Stimulated activated CD8-positive, alpha-beta memory T cell treated with anti-CD3 and anti-CD28 coated beads, Interleukin-7, amount 100 ng/mL, for 4 hours (primary cell): ENCODE measurements around the gene SELENOO.

ENCODE experiments used
- DNase-seq, 2 donors: peaks; one replicate each; pipeline ENCODE4 v3.0.0-alpha.2; 2020; ENCODE audit warnings: low read depth in 2 of 2

SELENOO gene

DNA sequence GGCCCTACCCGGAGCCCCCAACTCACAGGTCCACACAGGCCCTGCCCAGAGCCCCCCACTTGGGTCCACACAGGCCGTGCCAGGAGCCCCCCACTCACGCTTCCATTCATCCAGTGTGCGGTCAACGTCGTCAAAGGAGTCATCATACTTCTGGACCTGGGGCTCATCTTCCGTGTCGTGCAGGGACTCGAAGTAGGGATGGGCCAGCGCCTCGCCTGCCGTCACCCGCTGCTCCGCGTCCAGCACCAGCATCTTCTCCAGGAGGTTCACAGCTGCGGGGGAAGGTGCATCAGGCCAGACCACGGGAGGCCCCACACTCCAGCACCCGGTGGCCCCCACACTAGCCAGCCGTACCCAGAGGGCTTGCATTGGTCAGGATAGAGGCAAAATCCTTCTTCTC is 54.3 kb downstream of the SELENOO start:
- no peak for DNase-seq

DNA sequence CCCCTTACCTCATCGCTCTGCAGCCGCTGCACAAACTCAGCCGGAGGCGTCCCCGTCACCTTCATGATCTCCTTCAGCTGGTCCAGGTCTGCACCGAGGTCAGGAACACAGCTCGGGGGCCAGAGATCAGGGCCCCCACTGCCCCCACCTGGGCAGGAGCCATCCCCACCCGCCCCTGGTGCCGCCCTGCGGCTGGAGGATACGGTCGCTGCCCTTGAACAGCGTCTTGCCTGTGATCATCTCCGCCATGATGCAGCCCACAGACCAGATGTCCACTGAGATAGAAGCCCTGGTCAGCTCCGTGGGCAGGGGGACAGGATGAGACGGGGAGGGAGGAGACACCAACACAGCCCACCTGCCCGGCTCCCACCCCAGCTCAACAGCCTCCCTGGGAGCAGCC is 54.8 kb downstream of the SELENOO start:
- no peak for DNase-seq

DNA sequence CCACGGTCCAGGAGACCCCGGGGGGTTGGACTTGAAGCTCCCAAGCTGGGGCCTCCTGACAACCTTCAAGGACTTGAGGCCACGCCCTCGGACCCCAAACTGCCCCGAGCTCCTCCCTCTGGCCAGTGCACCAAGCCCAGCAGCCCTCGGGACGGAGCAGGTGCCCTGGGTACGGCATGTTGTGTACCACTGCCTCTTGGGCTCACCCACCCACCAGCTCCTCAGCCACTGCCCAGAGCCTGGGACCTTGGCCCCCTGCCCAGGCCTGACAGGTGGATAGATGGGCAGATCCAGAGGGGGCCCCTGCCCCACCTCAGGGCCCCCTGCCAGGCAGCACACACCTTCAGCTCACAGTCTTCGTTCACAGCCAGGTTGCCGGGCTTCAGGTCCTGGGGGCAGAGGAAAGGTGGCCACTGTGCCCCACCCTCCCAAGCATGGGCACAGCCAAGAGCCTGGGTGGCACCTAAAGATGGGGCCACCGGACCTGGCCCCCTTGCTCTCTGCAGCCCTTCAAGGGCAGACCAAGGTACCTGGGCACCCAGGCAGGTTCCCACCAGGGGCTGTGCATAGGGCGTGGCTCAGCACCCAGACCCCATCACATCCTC is 55.5 kb downstream of the SELENOO start:
- no peak for DNase-seq

DNA sequence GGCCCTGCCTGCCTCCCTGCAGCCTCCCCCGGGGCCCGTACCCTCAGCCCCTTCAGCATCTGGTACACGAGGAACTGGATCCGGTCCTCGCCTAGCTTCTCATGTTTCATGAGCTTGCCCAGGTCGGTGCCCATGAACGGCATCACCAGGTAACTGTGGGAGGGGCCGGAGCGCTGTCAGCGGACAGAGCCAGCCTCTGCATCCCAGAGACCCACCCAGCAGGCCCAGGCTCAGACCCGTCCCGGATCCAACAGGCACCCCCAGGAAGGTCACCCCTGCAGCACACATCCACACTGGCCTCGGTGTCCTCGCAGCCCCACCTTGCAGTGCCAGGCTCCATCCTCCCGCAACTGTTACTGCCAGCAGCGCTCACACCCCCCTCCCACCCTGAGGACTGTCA is 56.2 kb downstream of the SELENOO start:
- DNase-seq, result no peak

DNA sequence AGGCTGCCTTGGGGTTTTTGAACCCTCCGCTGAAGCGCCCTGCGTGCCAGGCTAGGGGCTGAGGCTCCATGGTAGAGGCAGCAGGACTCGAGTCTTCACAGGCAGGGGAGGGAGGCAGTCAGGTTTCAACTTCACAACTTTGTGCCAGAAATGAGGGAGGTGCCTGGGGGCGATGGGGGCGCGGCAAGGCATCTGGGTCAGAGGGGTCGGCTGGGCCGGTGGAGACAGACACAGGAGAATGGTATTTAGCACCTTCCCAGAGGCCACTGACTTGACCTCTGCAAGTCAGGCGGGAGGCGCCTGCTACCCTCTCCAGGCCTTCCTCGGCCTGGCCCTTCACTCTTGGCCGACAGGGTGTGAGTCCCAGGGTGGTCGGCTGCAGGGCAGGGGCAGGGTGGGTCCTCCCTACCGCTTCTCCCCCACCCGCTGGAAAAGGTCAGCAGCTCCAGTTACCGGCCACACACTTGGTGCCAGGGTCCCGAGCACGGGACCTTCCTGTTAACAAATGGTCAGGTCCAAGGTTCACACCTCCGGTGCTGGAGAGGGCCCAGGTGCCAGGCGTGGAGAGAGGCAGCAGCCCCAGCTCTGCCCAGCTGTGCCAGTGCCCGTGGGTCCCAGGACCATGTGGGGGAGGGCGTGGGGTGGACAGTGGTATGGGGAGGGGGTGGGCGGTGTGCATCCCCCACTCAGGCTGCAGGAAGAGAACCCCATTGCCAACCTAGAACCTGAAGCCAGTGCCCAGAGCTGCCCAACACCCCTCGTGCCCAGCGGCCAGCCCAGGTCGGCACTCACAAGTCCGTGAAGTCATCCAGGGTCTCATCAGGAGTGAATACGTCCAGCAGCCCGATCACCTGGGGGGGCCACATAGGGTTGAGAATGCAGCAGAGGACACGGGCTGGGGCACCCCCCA is 56.9 kb downstream of the SELENOO start:
- no peak for DNase-seq

DNA sequence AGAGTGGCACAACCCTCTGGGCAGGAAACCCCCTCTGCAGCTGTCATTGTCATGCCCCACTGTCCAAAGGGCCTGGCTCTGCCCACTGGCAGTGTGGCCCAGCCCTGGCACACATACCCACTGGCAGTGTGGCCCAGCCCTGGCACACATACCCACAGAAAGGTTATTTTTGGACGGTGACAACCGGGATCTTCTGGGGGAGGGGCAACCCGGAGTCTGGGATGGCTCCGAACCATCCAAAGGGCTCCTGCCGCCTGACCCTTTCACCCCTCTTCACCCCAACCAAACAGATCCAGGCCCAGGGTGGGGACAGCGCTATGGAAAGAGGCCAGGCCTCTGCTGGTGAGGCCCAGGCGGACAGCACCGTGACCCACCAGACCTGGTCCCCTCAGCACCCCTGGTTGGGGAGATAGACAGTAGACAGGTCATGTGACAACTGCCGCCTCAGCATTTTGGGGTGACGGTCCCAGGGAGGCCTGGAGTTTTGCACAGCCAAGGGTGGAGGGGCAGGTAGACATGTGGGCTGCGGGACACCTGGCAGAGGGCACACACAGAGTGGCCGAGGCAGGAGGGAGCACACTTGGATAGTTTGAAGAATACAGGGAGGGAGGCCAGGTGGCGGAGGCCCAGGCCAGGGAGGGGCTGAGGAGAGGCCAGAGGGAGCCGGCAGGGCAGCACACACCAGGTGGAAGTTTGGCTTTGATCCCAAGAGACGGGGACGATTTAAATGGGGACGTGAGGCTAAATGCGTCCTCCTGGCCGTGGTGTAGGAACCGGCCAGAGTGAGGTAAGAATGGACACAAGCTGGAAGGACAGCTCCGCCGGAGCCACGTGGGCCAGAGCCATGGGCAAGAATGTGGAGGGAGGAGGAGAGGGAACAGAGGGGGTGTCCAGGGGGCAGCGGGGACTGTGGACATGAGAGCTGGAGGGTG is 57.8 kb downstream of the SELENOO start:
- no peak for DNase-seq

DNA sequence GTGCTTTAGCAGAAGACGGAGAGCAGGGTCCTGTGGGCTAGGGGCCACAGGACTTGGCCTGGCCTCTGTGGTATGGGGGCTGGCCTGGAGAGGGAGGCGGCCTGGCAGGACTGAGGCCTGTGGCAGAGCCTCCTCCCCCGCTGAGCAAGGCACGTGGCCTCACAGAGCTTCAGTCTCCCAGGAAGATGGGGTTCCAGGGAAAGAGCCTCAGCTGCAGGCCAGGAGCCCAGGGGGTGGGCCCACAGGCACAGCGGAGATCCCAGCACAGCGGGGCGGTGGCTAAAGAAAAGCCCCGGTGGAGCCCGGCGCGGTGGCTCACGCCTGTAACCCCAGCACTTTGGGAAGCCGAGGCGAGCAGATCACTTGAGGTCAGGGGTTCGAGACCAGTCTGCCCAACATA is 58.5 kb downstream of the SELENOO start:
- DNase-seq, result no peak

DNA sequence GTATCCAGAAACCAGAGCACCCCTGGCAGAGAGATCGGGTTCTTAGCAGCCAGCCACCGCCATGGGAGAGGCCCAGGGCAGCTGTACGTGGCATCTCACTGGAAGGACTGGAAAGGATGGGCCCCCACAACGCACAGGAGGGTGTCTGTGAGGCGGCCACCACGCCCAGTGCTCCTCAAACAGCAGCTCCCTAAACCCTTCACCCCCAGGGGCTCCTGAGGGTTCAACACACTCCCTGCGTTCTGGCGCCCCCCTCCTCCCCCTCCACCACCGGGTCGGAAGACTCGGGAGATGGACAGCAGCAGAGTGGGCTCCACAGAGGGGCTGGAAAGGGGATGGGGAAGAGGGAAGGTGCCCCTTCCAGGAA is 59.6 kb downstream of the SELENOO start:
- no peak for DNase-seq

DNA sequence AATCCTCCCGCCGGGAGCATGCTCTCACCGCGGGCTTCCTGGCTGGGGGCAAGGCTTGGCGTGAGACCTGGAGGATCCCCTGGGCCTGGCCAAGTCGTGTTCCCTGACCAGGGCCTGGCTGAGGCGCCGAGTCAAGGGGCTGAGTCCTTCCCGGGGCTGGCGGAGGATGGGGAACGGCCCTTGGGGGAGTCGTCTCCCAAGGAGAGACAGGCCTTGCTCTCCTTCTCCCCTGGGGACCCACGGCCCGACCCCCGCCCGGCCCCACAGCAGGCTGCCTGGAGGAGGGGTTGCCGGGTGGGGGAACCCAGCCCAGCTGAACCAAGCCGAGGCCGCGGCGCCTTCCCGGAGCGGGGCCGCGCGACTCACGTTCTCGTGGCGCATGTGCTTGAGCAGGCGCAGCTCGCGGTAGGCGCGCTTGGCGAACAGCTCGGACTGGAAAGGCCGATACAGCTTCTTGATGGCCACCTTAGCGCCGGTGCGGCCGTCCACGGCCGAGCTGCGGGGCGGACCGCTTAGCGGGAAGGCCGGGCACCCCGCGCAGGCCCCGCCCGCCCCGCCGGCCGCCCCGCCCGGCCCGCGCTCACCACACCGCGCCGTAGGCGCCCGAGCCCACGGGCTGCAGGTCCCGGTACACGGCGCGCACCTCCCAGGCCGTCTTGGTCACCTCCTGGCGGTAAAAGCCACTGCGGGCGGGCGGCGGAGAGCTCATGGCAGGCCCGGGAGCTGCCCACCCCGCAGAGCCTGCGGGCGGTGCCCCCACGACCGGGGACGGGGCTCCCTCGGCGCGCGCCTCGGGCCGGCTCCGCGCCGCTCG is 60.2 kb downstream of the SELENOO start:
- no peak for DNase-seq

DNA sequence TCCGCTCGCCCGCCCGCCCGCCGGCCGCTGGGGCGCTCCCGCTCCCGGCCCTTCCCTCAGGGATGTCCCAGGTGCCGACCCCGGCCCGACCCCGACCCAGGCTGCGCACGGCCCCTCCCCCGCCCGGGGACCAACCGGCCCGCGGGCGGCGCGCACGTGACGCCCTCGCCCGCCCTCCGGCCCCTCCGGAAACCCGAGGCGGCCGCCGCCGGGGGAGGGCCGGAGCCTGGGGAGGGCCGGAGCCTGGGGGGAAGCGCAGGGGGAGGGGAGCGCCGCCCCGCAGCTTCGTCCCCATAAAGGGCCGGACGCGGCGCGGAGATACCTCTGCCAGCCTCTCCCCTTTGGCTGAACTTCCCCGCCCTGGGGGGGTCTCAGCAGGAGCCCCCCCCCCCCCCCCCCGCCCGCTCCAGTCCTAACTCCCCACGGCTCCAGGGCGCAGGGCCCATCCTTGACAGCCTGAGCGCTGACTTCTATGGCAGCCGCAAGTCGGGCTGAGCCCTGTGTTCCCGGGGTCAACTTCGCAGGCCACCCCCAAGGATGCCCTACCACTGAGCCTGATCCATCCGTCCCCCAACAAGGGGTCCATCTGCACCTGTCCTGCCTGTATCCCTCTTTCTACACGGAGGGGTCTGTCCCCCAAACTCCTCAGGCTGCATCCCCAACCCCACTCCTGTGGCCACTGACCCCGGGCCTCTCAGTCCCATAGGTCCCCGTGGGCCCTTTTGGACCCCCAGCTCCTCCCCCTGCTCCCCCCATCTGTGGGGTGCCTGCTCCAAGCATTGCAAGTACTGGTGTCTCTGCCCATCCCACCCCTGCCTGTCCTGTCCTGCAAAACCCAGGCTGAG is 61.0 kb downstream of the SELENOO start, which contains the start of gene MAPK12:
TSS of gene MAPK12 (minus strand) at position 69 of the 845 bp plus-strand sequence. CDS start 174 bp downstream, outside the sequence.
- no peak for DNase-seq

DNA sequence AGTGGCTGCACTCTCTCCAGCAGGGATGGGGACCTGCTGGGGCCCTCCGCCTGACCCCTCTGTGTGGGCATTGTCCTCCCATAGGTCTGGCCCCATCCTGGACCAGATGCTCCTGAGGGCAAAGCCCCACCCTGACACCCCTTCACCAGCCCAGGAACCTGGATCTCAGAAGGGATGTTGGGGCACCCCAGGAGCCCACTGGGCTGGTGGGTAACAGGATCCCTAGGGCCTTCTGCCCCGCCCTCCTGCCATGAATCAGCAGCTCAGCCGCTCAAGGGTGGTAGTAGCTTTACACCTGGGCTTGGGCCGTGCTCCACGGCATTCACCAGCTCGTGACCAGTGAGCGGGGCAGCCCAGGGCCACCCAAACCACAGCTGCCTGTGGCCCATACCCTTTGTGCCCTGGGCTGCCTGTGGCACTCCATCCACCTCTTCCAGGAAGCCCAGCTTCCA is 61.7 kb downstream of the SELENOO start:
- DNase-seq, result no peak

DNA sequence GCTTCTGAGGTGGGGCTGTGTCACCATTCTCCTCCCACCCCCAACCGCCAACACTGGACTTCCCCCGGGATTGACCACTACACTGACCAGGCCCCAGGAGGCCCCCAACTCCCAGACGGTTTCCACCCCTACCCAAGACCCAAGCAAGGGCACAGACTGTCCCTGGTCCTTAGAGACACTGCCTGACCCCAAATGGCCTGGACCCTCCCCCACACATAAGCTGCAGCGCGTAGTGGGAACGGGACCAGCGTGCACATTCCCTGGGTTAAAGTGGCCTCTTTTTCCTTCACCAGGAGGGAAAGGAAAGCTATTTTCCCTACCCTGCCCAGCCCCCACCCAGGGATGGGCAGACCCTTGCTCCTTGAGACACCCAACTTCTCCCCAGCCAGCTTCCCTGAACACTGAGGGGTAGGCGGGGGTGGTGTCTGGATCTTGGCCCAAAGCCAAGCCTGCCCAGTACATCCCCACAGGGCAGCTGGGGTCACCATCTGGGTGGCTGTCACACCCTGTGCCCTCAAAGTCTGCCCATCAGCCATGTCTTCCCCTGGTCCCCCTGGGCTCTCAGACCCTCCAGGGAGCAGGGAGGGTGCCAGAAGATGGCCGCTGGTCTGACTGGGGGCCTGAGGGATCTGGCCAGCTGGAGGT is 62.3 kb downstream of the SELENOO start:
- no peak for DNase-seq

DNA sequence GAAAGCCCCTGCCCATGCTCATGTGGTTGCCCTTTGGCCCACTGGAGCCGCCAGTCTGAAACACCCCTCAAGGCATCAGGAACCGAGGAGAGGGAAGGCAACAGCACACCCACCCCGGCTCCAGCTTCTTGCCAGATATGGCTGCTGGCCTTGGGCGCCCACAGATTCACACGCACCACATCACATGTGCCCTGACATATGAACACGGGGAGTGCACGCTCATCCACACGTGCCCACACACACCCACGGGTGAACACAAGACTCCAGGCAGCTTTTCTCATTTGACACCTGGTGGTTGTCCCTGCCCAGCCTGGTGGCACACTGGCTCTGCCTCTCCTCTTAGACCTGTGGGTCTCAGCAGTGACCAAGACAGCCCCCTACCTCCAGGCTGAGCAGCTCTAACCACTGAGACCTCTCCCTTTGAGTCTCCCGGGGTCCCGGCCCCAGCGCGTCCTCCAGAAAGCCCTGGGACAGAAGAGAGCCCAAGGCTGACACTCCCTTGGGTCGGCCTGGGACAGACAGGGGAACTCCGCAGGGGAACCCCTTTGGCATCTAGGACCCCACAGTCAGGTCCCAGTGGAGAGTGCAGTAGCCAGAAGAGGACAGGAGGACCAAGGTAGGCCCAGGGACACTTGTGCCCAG is 63.4 kb downstream of the SELENOO start:
- DNase-seq, result no peak

DNA sequence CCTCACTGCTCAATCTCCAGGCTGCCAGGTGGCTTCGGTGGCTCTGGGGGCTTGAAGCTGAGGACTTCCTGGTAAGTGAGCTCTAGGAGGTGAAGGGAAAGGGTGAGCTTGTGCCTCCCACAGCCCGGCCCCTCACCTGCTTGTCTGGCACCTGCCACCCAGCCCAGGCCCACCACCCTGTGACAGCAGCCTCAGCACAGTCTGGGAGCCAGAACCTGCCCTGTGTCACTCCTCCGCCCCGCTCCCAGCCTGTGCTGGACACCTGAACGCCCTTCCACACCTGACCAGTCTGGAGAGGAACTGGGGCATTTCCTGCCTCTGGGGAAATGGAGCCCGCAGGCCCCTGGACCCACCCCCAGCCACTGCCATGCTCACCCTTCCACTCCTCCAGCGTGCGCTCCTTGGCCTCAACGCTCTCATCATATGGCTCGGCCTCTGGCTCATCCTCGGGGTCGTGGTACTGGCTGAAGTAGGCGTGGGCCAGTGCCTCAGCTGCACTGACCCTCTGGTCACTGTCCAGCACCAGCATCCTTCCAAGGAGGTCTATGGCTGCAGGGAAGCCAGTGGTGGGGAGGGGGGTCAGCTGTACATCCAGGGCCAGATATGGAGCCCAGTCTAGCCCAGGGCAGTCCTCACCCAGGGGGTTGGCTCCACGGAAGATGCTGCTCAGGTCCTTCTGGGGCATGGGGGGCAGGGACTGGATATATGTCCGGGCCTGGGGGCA is 64.3 kb downstream of the SELENOO start:
- no peak for DNase-seq

DNA sequence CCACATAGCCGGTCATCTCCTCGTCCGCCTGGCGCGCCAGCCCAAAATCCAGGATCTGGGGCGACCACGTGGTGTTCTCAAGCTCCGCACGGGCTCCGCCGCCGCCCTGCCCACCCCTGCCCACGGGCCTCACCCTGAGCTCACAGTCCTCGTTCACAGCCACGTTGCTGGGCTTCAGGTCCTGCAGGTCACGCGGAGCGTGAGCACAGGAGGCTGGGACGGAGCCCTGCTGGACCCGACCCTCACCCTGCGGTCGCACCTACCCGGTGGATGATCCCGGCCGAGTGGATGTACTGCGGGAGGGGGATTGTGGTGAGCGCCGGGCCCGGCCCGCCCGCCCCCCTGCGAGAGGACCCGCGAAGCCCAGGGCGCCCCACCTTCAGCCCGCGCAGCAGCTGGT is 66.2 kb downstream of the SELENOO start:
- DNase-seq, result no peak
